Fibroblast of lung (primary cell): ENCODE results near the gene ATP13A1. TPM values are rescaled to one million over a fixed set of nuclear protein-coding genes. Genes with fewer than 3 reads are reported as not detected.

Experiments used
- DNase-seq, 2 donors: peaks; one replicate each; pipeline versions ENCODE4 v3.0.0 to v3.0.0-alpha.2; 2010; ENCODE audit warnings: low read depth in 2 of 2
- H2AFZ ChIP-seq: 2 replicates; pipeline ENCODE4 v1.5.1; 2012; ENCODE audit warnings: low read length, control low read depth, inconsistent platforms
- H3K27ac ChIP-seq: 2 replicates; pipeline ENCODE4 v1.5.1; 2011; ENCODE audit warnings: low read length, control low read depth; ENCODE audit not compliant: insufficient read depth
- H3K27me3 ChIP-seq: 2 replicates; pipeline ENCODE4 v1.5.1; 2011; ENCODE audit warnings: mild to moderate bottlenecking, low read length; ENCODE audit not compliant: control insufficient read depth, insufficient read depth
- H3K36me3 ChIP-seq: 2 replicates; pipeline ENCODE4 v1.5.1; 2011; ENCODE audit warnings: low read length; ENCODE audit not compliant: control insufficient read depth, insufficient read depth
- H3K4me1 ChIP-seq: 2 replicates; pipeline ENCODE4 v1.5.1; 2011; ENCODE audit warnings: low read length; ENCODE audit not compliant: control insufficient read depth, insufficient read depth; ENCODE audit errors: extremely low read depth
- H3K4me2 ChIP-seq: 2 replicates; pipeline ENCODE4 v1.5.1; 2011; ENCODE audit warnings: low read length, control low read depth; ENCODE audit not compliant: insufficient read depth; ENCODE audit errors: extremely low read depth
- H3K4me3 ChIP-seq, 4 experiments: fragments of 200-600 bp in 1 of 4; sonication (generic) in 1 of 4; replicated peaks in 1 of 4; 2 replicates each; pipeline ENCODE4 v1.5.1; 2011 to 2016; ENCODE audit warnings: low read length in 4 of 4, low read depth in 3 of 4, mild to moderate bottlenecking in 3 of 4, control low read depth in 2 of 4, inconsistent platforms in 1 of 4, mixed read lengths in 1 of 4; ENCODE audit not compliant: insufficient read depth in 1 of 4; ENCODE audit errors: control extremely low read depth in 1 of 4
- H3K79me2 ChIP-seq: 2 replicates; pipeline ENCODE4 v1.5.1; 2012; ENCODE audit warnings: mild to moderate bottlenecking, low read length, inconsistent platforms; ENCODE audit not compliant: control insufficient read depth, insufficient read depth
- H3K9ac ChIP-seq: 2 replicates; pipeline ENCODE4 v1.5.1; 2011; ENCODE audit warnings: mild to moderate bottlenecking, low read length, control low read depth; ENCODE audit not compliant: insufficient read depth
- H3K9me3 ChIP-seq: 2 replicates; pipeline ENCODE4 v1.5.1; 2012; ENCODE audit warnings: low read depth, low read length; ENCODE audit not compliant: control insufficient read depth, insufficient read depth
- H4K20me1 ChIP-seq: 2 replicates; pipeline ENCODE4 v1.5.1; 2011; ENCODE audit warnings: low read length; ENCODE audit not compliant: control insufficient read depth, insufficient read depth; ENCODE audit errors: extremely low read depth
- CTCF ChIP-seq, 2 donors: IDR thresholded peaks in 1 of 2; conservative IDR thresholded peaks in 1 of 2; 1 replicate in 1 of 2; 2 replicates in 1 of 2; pipeline ENCODE4 v1.5.1; 2011 to 2012; ENCODE audit warnings: low read length in 2 of 2, control low read depth in 1 of 2, inconsistent platforms in 1 of 2, low read depth in 1 of 2, mild to moderate bottlenecking in 1 of 2
- EZH2 ChIP-seq: IDR thresholded peaks from 2 replicates; pipeline ENCODE4 v1.5.1; 2012; ENCODE audit warnings: low read length, control low read depth, mild to moderate bottlenecking; ENCODE audit errors: missing control alignments
- polyA plus RNA-seq, 2 donors: library from polyadenylated mRNA; depleted of rRNA in 1 of 2; stranded (reverse) in 1 of 2; unstranded in 1 of 2; fragments of >200 nt; gene quantifications; 2 replicates each; pipeline ENCODE4 v1.2.1, GENCODE V29; 2011 to 2012; ENCODE audit warnings: missing spikeins in 1 of 2
- total RNA-seq: library from RNA; depleted of rRNA; stranded (reverse); fragments of >200 nt; gene quantifications from 2 replicates; pipeline ENCODE4 v1.2.1, GENCODE V29; 2014

ATP13A1 gene
- total and polyA plus RNA-seq, 2 donors (not counting 1 experiment from before 2014, with no cell fraction given) = 8.5 to 25.4 TPM

- Histone ChIP-seq H3K36me3 (peaks cover 14% of the 10 kb centered on the region), H3K4me1 (no peaks in the 10 kb centered on the region), H3K9ac (no peak overlapping the region), H3K4me2 (no peak overlapping the region), H3K27me3 (no peaks in the 10 kb centered on the region), H3K27ac (no peak overlapping the region), H2AFZ (no peak overlapping the region), H4K20me1 (no peaks in the 10 kb centered on the region), H3K4me3 (no peak overlapping the region), H3K9me3 (no peaks in the 10 kb centered on the region), H3K79me2 (no peaks in the 10 kb centered on the region)
- no peak for DNase-seq
- no peak for TF ChIP-seq EZH2
- no peak for TF ChIP-seq CTCF (conservative IDR thresholded peaks at IDR 0.05 in 1 of 2, IDR thresholded peaks at IDR 0.05 in 1 of 2; ENCODE audit: low read depth in 1 of 2, low read length in 2 of 2)
Measured at GRCh38 chr19:19637523-19638251, 25.8 kb downstream of the ATP13A1 start.

- DNase-seq = no peak
- H3K9me3 ChIP-seq = no peaks in the 10 kb centered on the region
- H3K36me3 ChIP-seq = peaks cover 14% of the 10 kb centered on the region
- H3K4me3 ChIP-seq = no peak overlapping the region
- H3K27me3 ChIP-seq = no peaks in the 10 kb centered on the region
- H3K79me2 ChIP-seq = no peaks in the 10 kb centered on the region
- no peaks in the 10 kb centered on the region for H3K4me1 ChIP-seq
- H3K4me2 ChIP-seq = no peak overlapping the region
- H2AFZ ChIP-seq = no peak overlapping the region
- no peak overlapping the region for H3K9ac ChIP-seq
- H3K27ac ChIP-seq = no peak overlapping the region
- no peaks in the 10 kb centered on the region for H4K20me1 ChIP-seq
- no peak for TF ChIP-seq CTCF (conservative IDR thresholded peaks at IDR 0.05 in 1 of 2, IDR thresholded peaks at IDR 0.05 in 1 of 2; ENCODE audit: low read depth in 1 of 2, low read length in 2 of 2)
Measured at GRCh38 chr19:19637186-19637522, 26.3 kb downstream of the ATP13A1 start.

GRCh38 chr19:19636573-19637185 is 26.8 kb downstream of the ATP13A1 start:
- Histone ChIP-seq H3K4me2 (no peak overlapping the region), H3K9me3 (no peaks in the 10 kb centered on the region), H3K79me2 (no peaks in the 10 kb centered on the region), H3K4me3 (no peak overlapping the region), H3K9ac (no peak overlapping the region), H3K27me3 (no peaks in the 10 kb centered on the region), H2AFZ (no peak overlapping the region), H4K20me1 (no peaks in the 10 kb centered on the region), H3K36me3 (peaks cover 14% of the 10 kb centered on the region), H3K4me1 (no peaks in the 10 kb centered on the region), H3K27ac (no peak overlapping the region)
- no peak for DNase-seq
- no peak for TF ChIP-seq EZH2
- TF ChIP-seq CTCF (conservative IDR thresholded peaks at IDR 0.05 in 1 of 2, IDR thresholded peaks at IDR 0.05 in 1 of 2; ENCODE audit: low read depth in 1 of 2, low read length in 2 of 2) = no peak
